Measurements from ENCODE around the gene RUNX1. TPM values are rescaled to one million over a fixed set of nuclear protein-coding genes. Genes with fewer than 3 reads are reported as not detected.

The RUNX1 gene
- total and polyA plus RNA-seq, 4 donors, result 23.3 to 100 (median 33.4) TPM

DNA sequence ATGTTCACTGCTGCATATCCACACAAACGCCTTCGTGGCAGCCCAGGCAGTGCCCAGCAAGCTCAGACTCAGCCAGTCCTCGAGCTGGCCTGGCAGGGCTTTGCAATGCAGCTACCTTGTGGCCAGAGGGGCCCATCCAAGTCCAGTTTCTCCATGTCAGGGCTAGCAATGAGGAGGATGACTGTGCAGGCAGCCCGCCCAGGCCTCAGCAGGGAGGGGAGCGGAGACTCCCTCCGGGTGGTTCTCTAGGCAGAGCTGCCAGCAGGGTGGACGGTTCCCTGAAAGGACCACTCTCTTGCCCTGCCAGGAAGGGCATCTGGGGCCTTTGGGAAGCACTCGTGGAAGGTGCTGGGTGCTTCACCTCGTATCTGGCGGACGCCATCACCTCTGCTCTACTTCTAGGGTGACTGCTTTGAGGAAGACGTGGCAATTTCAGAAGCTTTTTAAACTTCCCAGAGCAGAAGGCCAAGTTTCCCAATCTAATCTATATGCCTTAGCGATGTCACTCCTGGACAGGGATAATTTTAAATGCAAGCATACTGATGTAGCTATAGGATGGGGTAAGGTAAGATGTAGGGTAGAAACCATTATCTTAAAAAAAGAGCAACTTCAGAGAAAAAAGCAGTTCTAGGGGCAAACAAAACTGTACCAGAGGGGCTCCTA lies 56.2 kb downstream of the RUNX1 start:
- Histone ChIP-seq H3K27me3 (ENCODE audit: control insufficient read depth in 3 of 3, insufficient read depth in 3 of 3, low read length in 2 of 3) (no peaks in the 10 kb centered on the region), H3K27ac (ENCODE audit: low read depth in 1 of 2, low read length in 1 of 2) (no peak overlapping the region), H3K9me3 (ENCODE audit: control insufficient read depth in 4 of 4, insufficient read depth in 3 of 4, low read length in 3 of 4) (peaks cover 0 to 3% (median 0%) of the 10 kb centered on the region in 4 donors), H3K4me3 (no peak overlapping the region), H3K9ac (ENCODE audit: insufficient read depth in 1 of 2, low read length in 2 of 2) (no peak overlapping the region), H3K4me1 (ENCODE audit: control insufficient read depth in 5 of 5, insufficient read depth in 5 of 5, low read length in 5 of 5) (peaks cover 0 to 16% (median 4%) of the 10 kb centered on the region in 5 donors), H3K36me3 (ENCODE audit: control insufficient read depth in 4 of 4, insufficient read depth in 4 of 4, low read length in 4 of 4) (no peaks in the 10 kb centered on the region)
- TF ChIP-seq, protein P1, sequence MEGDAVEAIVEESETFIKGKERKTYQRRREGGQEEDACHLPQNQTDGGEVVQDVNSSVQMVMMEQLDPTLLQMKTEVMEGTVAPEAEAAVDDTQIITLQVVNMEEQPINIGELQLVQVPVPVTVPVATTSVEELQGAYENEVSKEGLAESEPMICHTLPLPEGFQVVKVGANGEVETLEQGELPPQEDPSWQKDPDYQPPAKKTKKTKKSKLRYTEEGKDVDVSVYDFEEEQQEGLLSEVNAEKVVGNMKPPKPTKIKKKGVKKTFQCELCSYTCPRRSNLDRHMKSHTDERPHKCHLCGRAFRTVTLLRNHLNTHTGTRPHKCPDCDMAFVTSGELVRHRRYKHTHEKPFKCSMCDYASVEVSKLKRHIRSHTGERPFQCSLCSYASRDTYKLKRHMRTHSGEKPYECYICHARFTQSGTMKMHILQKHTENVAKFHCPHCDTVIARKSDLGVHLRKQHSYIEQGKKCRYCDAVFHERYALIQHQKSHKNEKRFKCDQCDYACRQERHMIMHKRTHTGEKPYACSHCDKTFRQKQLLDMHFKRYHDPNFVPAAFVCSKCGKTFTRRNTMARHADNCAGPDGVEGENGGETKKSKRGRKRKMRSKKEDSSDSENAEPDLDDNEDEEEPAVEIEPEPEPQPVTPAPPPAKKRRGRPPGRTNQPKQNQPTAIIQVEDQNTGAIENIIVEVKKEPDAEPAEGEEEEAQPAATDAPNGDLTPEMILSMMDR (IDR thresholded peaks at IDR 0.05; ENCODE audit: control extremely low read depth, extremely low read depth), result no peak
- no peak for DNase-seq
- 87 to 89% methylated on average over 13 of the region's 13 CpGs for whole genome bisulfite sequencing, 2 donors
- no peak for ATAC-seq (ENCODE audit: insufficient read depth, low FRiP score)

DNA sequence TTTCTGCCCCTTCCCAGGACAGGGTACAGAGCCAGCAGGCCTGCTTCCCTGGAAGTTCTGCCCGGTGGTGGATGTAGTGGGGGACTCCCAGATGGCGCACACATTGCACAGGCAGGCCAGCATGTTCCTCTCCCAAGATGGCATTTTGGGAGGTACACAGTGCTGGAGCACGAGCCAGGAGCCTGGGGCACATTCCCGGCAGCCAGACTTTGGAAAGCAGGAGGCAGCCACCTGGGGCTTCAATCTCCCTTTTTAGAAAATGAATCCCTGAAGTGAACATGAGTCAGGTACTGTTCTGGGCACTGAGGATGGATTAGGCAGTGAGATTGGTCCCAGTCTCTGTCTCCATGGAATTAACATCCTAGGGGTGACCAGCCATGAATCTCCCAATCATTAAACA lies 56.9 kb downstream of the RUNX1 start:
- TF ChIP-seq, protein P1 (IDR thresholded peaks at IDR 0.05; ENCODE audit: control extremely low read depth, extremely low read depth), result no peak
- DNase-seq (no peak), ATAC-seq (ENCODE audit: insufficient read depth, low FRiP score) (no peak)
- Histone ChIP-seq H3K4me1 (ENCODE audit: control insufficient read depth in 5 of 5, insufficient read depth in 5 of 5, low read length in 5 of 5) (peaks cover 0 to 9% (median 4%) of the 10 kb centered on the region in 5 donors), H3K27me3 (ENCODE audit: control insufficient read depth in 3 of 3, insufficient read depth in 3 of 3, low read length in 2 of 3) (no peaks in the 10 kb centered on the region), H3K36me3 (ENCODE audit: control insufficient read depth in 4 of 4, insufficient read depth in 4 of 4, low read length in 4 of 4) (no peaks in the 10 kb centered on the region), H3K9ac (ENCODE audit: insufficient read depth in 1 of 2, low read length in 2 of 2) (no peak overlapping the region), H3K4me3 (no peak overlapping the region), H3K27ac (ENCODE audit: low read depth in 1 of 2, low read length in 1 of 2) (no peak overlapping the region), H3K9me3 (ENCODE audit: control insufficient read depth in 4 of 4, insufficient read depth in 3 of 4, low read length in 3 of 4) (peaks cover 0 to 3% (median 0%) of the 10 kb centered on the region in 4 donors)
- WGBS, 2 donors, result 91% methylated on average over 4 of the region's 4 CpGs

DNA sequence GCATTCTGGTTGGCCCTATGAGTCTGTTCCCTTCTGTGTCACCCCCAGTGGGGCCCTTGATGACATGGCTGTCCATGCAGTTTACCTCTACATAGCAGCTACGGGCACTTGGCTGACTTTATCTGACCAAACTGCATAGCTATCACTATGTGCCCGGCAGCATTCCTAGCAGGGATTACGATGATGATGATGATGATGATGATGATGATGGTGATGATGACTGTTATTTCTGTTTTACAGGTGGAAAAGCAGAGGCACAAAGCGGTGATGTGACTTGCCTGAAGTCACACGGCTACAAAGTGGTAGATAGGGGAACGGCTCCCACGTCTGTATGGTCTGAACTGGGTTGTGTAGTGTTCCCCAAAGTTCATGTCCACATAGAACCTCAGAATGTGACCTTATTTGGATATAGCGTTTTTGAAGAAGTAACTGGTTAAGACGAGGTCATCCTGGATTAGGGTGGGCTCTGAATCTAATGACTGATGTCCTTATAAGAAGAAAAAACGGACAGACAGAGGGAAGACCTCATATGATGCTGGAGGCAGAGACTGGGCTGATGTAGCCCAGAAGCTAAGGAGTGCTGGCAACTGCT lies 57.6 kb downstream of the RUNX1 start:
- no peak for ATAC-seq (ENCODE audit: insufficient read depth, low FRiP score)
- Histone ChIP-seq H3K9ac (ENCODE audit: insufficient read depth in 1 of 2, low read length in 2 of 2) (no peak overlapping the region), H3K27me3 (ENCODE audit: control insufficient read depth in 3 of 3, insufficient read depth in 3 of 3, low read length in 2 of 3) (no peaks in the 10 kb centered on the region), H3K9me3 (ENCODE audit: control insufficient read depth in 4 of 4, insufficient read depth in 3 of 4, low read length in 3 of 4) (peaks cover 0 to 3% (median 0%) of the 10 kb centered on the region in 4 donors), H3K4me3 (no peak overlapping the region), H3K4me1 (ENCODE audit: control insufficient read depth in 5 of 5, insufficient read depth in 5 of 5, low read length in 5 of 5) (peaks cover 0 to 7% (median 2%) of the 10 kb centered on the region in 5 donors), H3K36me3 (ENCODE audit: control insufficient read depth in 4 of 4, insufficient read depth in 4 of 4, low read length in 4 of 4) (no peaks in the 10 kb centered on the region), H3K27ac (ENCODE audit: low read depth in 1 of 2, low read length in 1 of 2) (no peak overlapping the region)
- TF ChIP-seq, protein P1 (IDR thresholded peaks at IDR 0.05; ENCODE audit: control extremely low read depth, extremely low read depth), result no peak
- no peak for DNase-seq
- 78 to 79% methylated on average over 10 of the region's 10 CpGs for WGBS, 2 donors

Measured in lung (tissue), 12 donors.